ENCODE results near the gene FKBP7. TPM values are rescaled to one million over a fixed set of nuclear protein-coding genes. Genes with fewer than 3 reads are reported as not detected.
A peak's percentile ranks its signal among the peaks of the same experiment; 100 is the strongest.

The FKBP7 gene
- total RNA-seq, 1 experiment from 2014 or later: 31.2 TPM

- in situ Hi-C loops (cut with HindIII; ENCODE audit: low pct_unique_long_range_greater_than_20kb, low sequenced_read_pairs): no loop called here
- no peak for DNase-seq (ENCODE audit: low read depth, low spot score)
These were observed 56.3 kb downstream of the FKBP7 start for GRCh38 chr2:178422097-178422496.

GRCh38 chr2:178420463-178420999 is 57.9 kb downstream of the FKBP7 start:
- no peak for DNase-seq (ENCODE audit: low read depth, low spot score)
- in situ Hi-C loops (cut with HindIII; ENCODE audit: low pct_unique_long_range_greater_than_20kb, low sequenced_read_pairs): no loop called here

- in situ Hi-C loops (cut with HindIII; ENCODE audit: low pct_unique_long_range_greater_than_20kb, low sequenced_read_pairs): no loop called here
- DNase-seq (ENCODE audit: low read depth, low spot score): peak; percentile 25
These were observed 59.3 kb downstream of the FKBP7 start for GRCh38 chr2:178419123-178419522.

DNA sequence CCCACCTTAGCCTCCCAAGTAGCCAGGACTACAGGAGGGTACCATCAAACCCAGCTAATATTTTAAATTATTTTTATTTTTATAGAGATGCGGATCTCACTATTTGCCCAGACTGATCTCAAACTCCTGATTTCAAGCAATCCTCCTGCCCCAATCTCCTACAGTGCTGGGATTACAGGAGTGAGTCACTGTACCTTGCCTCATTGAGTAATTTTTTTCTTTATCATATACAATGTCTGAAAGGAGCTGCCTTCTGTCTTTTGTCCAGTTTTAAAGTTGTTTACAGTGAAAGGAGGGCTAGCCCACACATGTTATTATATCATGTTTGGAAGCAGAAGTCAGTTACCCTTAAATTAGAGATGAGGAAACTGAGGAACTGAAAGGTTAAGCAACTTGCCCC is 60.0 kb downstream of the FKBP7 start:
- no peak for DNase-seq (ENCODE audit: low read depth, low spot score)
- in situ Hi-C loops (cut with HindIII; ENCODE audit: low pct_unique_long_range_greater_than_20kb, low sequenced_read_pairs): no loop called here

GRCh38 chr2:178417916-178418315 is 60.5 kb downstream of the FKBP7 start:
- no peak for DNase-seq (ENCODE audit: low read depth, low spot score)
- in situ Hi-C loops (cut with HindIII; ENCODE audit: low pct_unique_long_range_greater_than_20kb, low sequenced_read_pairs): no loop called here

- in situ Hi-C loops (cut with HindIII; ENCODE audit: low pct_unique_long_range_greater_than_20kb, low sequenced_read_pairs): no loop called here
- DNase-seq (ENCODE audit: low read depth, low spot score): no peak
These were observed 62.4 kb downstream of the FKBP7 start for GRCh38 chr2:178415979-178416378.

- peak; percentile 96 for DNase-seq (ENCODE audit: low read depth, low spot score)
- in situ Hi-C loops (cut with HindIII; ENCODE audit: low pct_unique_long_range_greater_than_20kb, low sequenced_read_pairs): no loop called here
These were observed 63.8 kb downstream of the FKBP7 start for GRCh38 chr2:178414266-178415247.

Other genes with a start within 250 kb of the FKBP7 start
- 32.3 and 39.4 TPM in 2 replicates for gene PRKRA, start 27.4 kb downstream of the FKBP7 start, total RNA-seq (2014; rRNA removed; shearing (Covaris generic))
- 0.34 and 0.56 TPM in 2 replicates for gene PJVK, start 27.2 kb downstream of the FKBP7 start, total RNA-seq (2014; rRNA removed; shearing (Covaris generic))
- gene PLEKHA3, start 1.9 kb upstream of the FKBP7 start, total RNA-seq (2014; rRNA removed; shearing (Covaris generic)): 12.4 and 14.0 TPM in 2 replicates

All from SK-MEL-5 (cell line).